ENCODE results near the gene OR1C1.

- TF ChIP-seq FOXM1 (IDR thresholded peaks at IDR 0.05; ENCODE audit: borderline replicate concordance, low read depth) (no peak), MAX (IDR thresholded peaks at IDR 0.05) (no peak), USF1 (IDR thresholded peaks at IDR 0.05) (no peak), CREB1 (IDR thresholded peaks at IDR 0.05; ENCODE audit: low read depth) (no peak), EP300 (IDR thresholded peaks at IDR 0.05; ENCODE audit: borderline replicate concordance) (no peak), TEAD4 (IDR thresholded peaks at IDR 0.05) (no peak), CEBPB (IDR thresholded peaks at IDR 0.05) (no peak), RAD21 (IDR thresholded peaks at IDR 0.05; ENCODE audit: low read depth) (no peak), REST (IDR thresholded peaks at IDR 0.05; ENCODE audit: low read depth) (no peak), YY1 (IDR thresholded peaks at IDR 0.05; ENCODE audit: low read depth) (no peak), NFIC (IDR thresholded peaks at IDR 0.05) (no peak), TAF1 (IDR thresholded peaks at IDR 0.05; ENCODE audit: low read depth) (no peak), TCF12 (IDR thresholded peaks at IDR 0.05; ENCODE audit: low read depth) (no peak)
These were observed 18.6 kb downstream of the OR1C1 start for GRCh38 chr1:247741756-247742155.
